ENCODE data around the gene PGAP6.
"Not testable (repeated sequence)": the region's sequence is repeated elsewhere in the genome, so short reads cannot be mapped to it uniquely, and the experiment has no call there.

The PGAP6 gene

GRCh38 chr16:379961-380761, 1.6 kb downstream of the PGAP6 start:
- DNase-seq (ENCODE audit: low read depth in 1 of 2, low spot score in 1 of 2) = no peak

GRCh38 chr16:379183-379960, 2.4 kb downstream of the PGAP6 start:
- DNase-seq (ENCODE audit: low read depth in 1 of 2, low spot score in 1 of 2) = no peak

GRCh38 chr16:378821-379182, 3.0 kb downstream of the PGAP6 start:
- DNase-seq (ENCODE audit: low read depth in 1 of 2, low spot score in 1 of 2) = no peak

- not testable (repeated sequence) for DNase-seq (ENCODE audit: low read depth in 1 of 2, low spot score in 1 of 2)
Observed at GRCh38 chr16:378113-378820, 3.5 kb downstream of the PGAP6 start.

GRCh38 chr16:377419-377951, 4.3 kb downstream of the PGAP6 start:
- DNase-seq (ENCODE audit: low read depth in 1 of 2, low spot score in 1 of 2) = no peak

- DNase-seq (ENCODE audit: low read depth in 1 of 2, low spot score in 1 of 2) = no peak
Observed at GRCh38 chr16:376817-377418, 4.9 kb downstream of the PGAP6 start.

GRCh38 chr16:375927-376816, 5.6 kb downstream of the PGAP6 start:
- DNase-seq (ENCODE audit: low read depth in 1 of 2, low spot score in 1 of 2) = no peak

- DNase-seq (ENCODE audit: low read depth in 1 of 2, low spot score in 1 of 2) = no peak
Observed at GRCh38 chr16:375212-375611, 6.6 kb downstream of the PGAP6 start.

- no peak for DNase-seq (ENCODE audit: low read depth in 1 of 2, low spot score in 1 of 2)
Observed at GRCh38 chr16:374616-374926, 7.2 kb downstream of the PGAP6 start.

- no peak for DNase-seq (ENCODE audit: low read depth in 1 of 2, low spot score in 1 of 2)
Observed at GRCh38 chr16:373848-374615, 7.7 kb downstream of the PGAP6 start.

GRCh38 chr16:373020-373598, 8.7 kb downstream of the PGAP6 start:
- no peak for DNase-seq (ENCODE audit: low read depth in 1 of 2, low spot score in 1 of 2)

- no peak for DNase-seq (ENCODE audit: low read depth in 1 of 2, low spot score in 1 of 2)
Observed at GRCh38 chr16:372302-372983, 9.3 kb downstream of the PGAP6 start.

GRCh38 chr16:371515-372301, 10.1 kb downstream of the PGAP6 start:
- no peak for DNase-seq (ENCODE audit: low read depth in 1 of 2, low spot score in 1 of 2)

GRCh38 chr16:370979-371514, 10.7 kb downstream of the PGAP6 start:
- DNase-seq (ENCODE audit: low read depth in 1 of 2, low spot score in 1 of 2) = no peak

- peak; percentile 87 to 90 for DNase-seq (ENCODE audit: low read depth in 1 of 2, low spot score in 1 of 2)
Observed at GRCh38 chr16:370443-370842, 11.3 kb downstream of the PGAP6 start, which contains the start of gene MRPL28. TSS of gene MRPL28 (minus strand) at chr16:370538. CDS start at chr16:370218, 320 bp downstream.

- DNase-seq (ENCODE audit: low read depth in 1 of 2, low spot score in 1 of 2) = no peak
Observed at GRCh38 chr16:369866-370436, 11.8 kb downstream of the PGAP6 start.

- DNase-seq (ENCODE audit: low read depth in 1 of 2, low spot score in 1 of 2) = no peak
Observed at GRCh38 chr16:369275-369865, 12.4 kb downstream of the PGAP6 start.
